ENCODE data around the gene NAA38. TPM values are rescaled to one million over a fixed set of nuclear protein-coding genes. Genes with fewer than 3 reads are reported as not detected.

The NAA38 gene
- total RNA-seq, 1 experiment from 2014 or later, result 50.2 TPM

- Histone ChIP-seq H3K9ac (ENCODE audit: extremely low read depth, insufficient read length, low read length) (no peak overlapping the region), H3K27ac (ENCODE audit: insufficient read length, low read depth, low read length) (no peak overlapping the region), H3T11ph (ENCODE audit: low read length) (no peak overlapping the region), H3K14ac (ENCODE audit: insufficient read depth, low read length) (no peak overlapping the region), H2BK20ac (ENCODE audit: low read depth, low read length, poor library complexity, severe bottlenecking) (no peak overlapping the region), H2BK15ac (ENCODE audit: low read depth, low read length) (no peak overlapping the region), H4K5ac (ENCODE audit: insufficient read length, low read depth, low read length) (no peak overlapping the region), H3K27me3 (ENCODE audit: insufficient read depth, low read length) (no peaks in the 10 kb centered on the region), H4K8ac (replicated peaks; ENCODE audit: insufficient read length, low read depth, low read length) (no peak overlapping the region), H3K79me2 (ENCODE audit: insufficient read depth, low read length) (no peaks in the 10 kb centered on the region), H3K56ac (ENCODE audit: insufficient read length, low read depth, low read length) (no peak overlapping the region), H4K20me1 (ENCODE audit: control insufficient read depth, insufficient read depth, insufficient read length) (no peaks in the 10 kb centered on the region), H3K4me1 (ENCODE audit: insufficient read depth, low read length) (no peaks in the 10 kb centered on the region), H2BK120ac (ENCODE audit: low read depth, low read length, poor library complexity, severe bottlenecking) (no peak overlapping the region), H2AK5ac (ENCODE audit: insufficient read length, low read length) (no peak overlapping the region), H3K18ac (ENCODE audit: insufficient read length, low read depth, low read length) (no peak overlapping the region), H2BK5ac (ENCODE audit: insufficient read length, low read length) (no peak overlapping the region), H3K23ac (ENCODE audit: insufficient read length, low read depth, low read length) (no peak overlapping the region), H4K91ac (ENCODE audit: insufficient read length, low read depth, low read length) (no peak overlapping the region), H3K9me3 (ENCODE audit: control insufficient read depth, low read depth, low read length) (no peaks in the 10 kb centered on the region), H3K79me1 (ENCODE audit: insufficient read depth, low read depth, low read length, poor library complexity, severe bottlenecking) (no peaks in the 10 kb centered on the region), H3K4me2 (ENCODE audit: insufficient read depth, insufficient read length, low read length) (no peak overlapping the region), H3K23me2 (ENCODE audit: insufficient read length, low read depth, low read length, poor library complexity, severe bottlenecking) (no peaks in the 10 kb centered on the region), H2AFZ (ENCODE audit: low read length) (no peak overlapping the region), H2BK12ac (ENCODE audit: insufficient read length, low read depth, low read length) (no peak overlapping the region), H3K4ac (ENCODE audit: low read depth, low read length) (no peak overlapping the region)
- no peak overlapping the region for H3K4me3 Mint-ChIP-seq
- no peaks in the 10 kb centered on the region for H3K9me3 Mint-ChIP-seq
- peak overlapping the region in 1 of 3 experiments; percentile 5; a peak in 1 of 7 replicates for H3K27ac Mint-ChIP-seq
- no peak for TF ChIP-seq CTCF (conservative IDR thresholded peaks at IDR 0.05)
- WGBS (ENCODE audit: extremely low coverage, insufficient read length, low lambda C conversion rate), result no CpG with 5 or more reads among the region's 4 CpGs
- H3K36me3 Mint-ChIP-seq (ENCODE audit: insufficient read depth in 1 of 3, low read depth in 3 of 3), result peaks cover 0 to 6% (median 0%) of the 10 kb centered on the region in 3 experiments; a peak in 1 of 7 replicates
- no peaks in the 10 kb centered on the region for H3K27me3 Mint-ChIP-seq (ENCODE audit: low read depth)
- no peak for DNase-seq
- peaks cover 0 to 3% of the 10 kb centered on the region in 2 experiments; a peak in 1 of 4 replicates for H3K4me1 Mint-ChIP-seq
Measured at GRCh38 chr17:7873051-7873450, 15.7 kb upstream of the NAA38 start.

Data from H9 (cell line).